HG03066 (cell line): ENCODE results near the gene GDF2.

ENCODE experiments used
- ATAC-seq: cut with Tn5 transposase; IDR thresholded peaks from one replicate; pipeline ENCODE4 v1.9.1; 2021; ENCODE audit warnings: low read depth; ENCODE audit not compliant: unreplicated experiment

Gene GDF2

GRCh38 chr10:47349941-47350371 lies 27.7 kb downstream of the GDF2 start:
- no peak for ATAC-seq

- no peak for ATAC-seq
These were observed 28.7 kb downstream of the GDF2 start for GRCh38 chr10:47350671-47351640.

GRCh38 chr10:47351899-47352815 lies 29.9 kb downstream of the GDF2 start:
- ATAC-seq: no peak

- ATAC-seq: no peak
These were observed 31.1 kb downstream of the GDF2 start for GRCh38 chr10:47353351-47353750.

- no peak for ATAC-seq
These were observed 31.9 kb downstream of the GDF2 start for GRCh38 chr10:47354165-47354564.

DNA sequence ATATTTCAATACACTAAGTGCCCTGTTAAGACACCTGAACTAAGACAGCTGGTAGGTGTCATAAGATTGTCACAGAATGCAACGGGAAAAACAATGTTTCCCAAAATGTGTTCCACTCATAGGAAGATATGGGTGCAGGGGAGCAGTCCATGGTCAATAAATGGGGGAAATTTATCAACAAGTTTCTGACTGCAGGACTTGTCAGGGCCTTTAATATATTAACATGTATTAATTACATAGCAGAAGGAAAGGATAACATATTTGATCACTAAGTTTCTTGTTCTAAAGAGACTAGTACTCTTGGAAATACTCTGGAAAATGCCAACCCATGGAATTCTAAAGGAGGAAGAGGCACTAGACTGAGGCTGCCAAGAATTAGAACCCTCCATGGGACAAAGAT lies 32.6 kb downstream of the GDF2 start:
- ATAC-seq: no peak

DNA sequence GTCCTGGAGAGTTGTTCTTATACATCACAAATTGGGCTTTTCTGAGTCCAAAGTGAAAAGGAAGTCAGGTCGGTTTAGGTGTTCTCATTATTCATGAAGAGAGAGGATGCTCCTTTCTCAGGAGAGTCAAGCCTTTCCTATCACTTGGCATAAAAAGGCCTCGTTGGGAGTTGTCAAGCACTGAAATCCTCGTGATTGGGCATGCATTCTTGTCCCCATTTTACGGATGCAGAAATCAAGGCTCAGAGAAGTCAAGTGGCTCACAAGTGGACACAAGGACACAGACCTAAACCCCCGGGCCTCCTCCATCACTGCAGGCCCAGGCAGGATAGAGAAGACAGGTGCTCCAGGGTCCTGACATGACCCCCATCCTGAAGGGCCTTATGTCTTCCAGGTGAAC lies 34.5 kb downstream of the GDF2 start:
- no peak for ATAC-seq

- ATAC-seq: no peak
These were observed 34.9 kb downstream of the GDF2 start for GRCh38 chr10:47357131-47357582.

GRCh38 chr10:47357911-47358310 lies 35.7 kb downstream of the GDF2 start:
- no peak for ATAC-seq

- ATAC-seq: no peak
These were observed 36.2 kb downstream of the GDF2 start for GRCh38 chr10:47358457-47358856.

GRCh38 chr10:47359101-47359500 lies 36.8 kb downstream of the GDF2 start:
- no peak for ATAC-seq

- ATAC-seq: no peak
These were observed 37.6 kb downstream of the GDF2 start for GRCh38 chr10:47359626-47360418.

GRCh38 chr10:47360419-47361040 lies 38.3 kb downstream of the GDF2 start:
- no peak for ATAC-seq

DNA sequence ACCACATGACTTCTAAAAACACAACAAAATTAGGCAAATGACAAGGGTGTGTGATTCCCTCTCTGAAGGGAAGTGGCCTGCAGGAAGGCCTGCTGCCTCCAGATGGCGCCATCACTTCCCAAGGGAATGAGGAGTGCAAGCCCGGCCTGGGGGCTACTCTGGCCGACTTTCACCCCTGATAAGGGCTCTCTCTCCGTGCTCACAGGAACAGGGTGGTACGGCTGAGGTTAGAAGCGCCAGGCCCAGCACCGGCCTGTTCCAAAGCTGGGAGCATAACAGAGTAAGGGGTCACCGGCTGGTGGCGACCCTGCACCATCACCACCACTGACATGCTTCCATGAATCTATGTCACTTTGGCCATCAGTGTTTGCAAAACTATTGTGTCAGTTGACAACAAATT lies 39.0 kb downstream of the GDF2 start:
- ATAC-seq: no peak

- ATAC-seq: no peak
These were observed 39.9 kb downstream of the GDF2 start for GRCh38 chr10:47362199-47362598.

DNA sequence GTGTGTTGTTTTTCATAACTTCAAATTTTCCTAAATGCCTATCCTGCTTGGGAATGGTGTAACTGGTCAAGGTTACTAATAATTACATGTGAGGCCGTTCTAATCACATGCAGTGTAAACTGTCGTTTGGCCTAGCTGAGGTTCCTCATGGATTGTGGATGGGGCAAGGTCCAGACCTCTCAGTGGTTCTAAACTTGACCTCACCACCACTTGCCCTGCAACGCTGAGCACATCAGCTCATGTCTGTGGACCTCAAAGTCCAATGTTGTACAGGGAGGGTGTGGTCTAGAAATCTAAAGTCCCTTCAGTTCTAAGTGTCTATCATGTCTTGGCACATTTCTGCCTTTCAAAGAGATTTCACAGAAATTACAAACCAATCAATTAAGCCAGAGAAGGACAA lies 41.5 kb downstream of the GDF2 start:
- no peak for ATAC-seq

GRCh38 chr10:47364366-47364765 lies 42.1 kb downstream of the GDF2 start:
- ATAC-seq: no peak

GRCh38 chr10:47364911-47365310 lies 42.7 kb downstream of the GDF2 start:
- no peak for ATAC-seq

GRCh38 chr10:47365431-47366180 lies 43.4 kb downstream of the GDF2 start:
- no peak for ATAC-seq
